GM19193 (cell line): ENCODE data around the gene RWDD4.

Experiments
- POLR2A ChIP-seq: IDR thresholded peaks from 4 replicates; pipeline ENCODE4 v1.6.1; 2011; ENCODE audit not compliant: insufficient read depth, insufficient read length; ENCODE audit errors: extremely low read depth

The RWDD4 gene

DNA sequence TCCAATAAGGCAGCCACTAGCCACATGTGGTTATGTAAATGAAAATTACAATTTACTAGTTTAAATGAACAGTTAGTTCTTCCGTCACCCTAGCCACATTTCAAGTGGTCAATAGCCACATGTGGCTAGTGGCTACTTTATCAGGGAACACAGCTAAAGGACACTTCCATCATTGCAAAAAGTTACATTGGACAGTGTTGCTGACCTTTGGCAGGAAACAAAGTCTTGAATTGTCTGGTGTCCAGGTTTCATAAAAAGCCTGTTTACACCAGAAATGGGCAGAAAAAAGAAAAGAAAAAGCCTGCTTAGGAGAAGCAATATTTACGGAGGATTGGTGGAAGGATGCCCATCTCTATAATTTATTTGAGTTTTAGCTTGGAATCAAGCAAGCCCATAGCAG is 38.6 kb downstream of the RWDD4 start:
- TF ChIP-seq POLR2A = no peak

- TF ChIP-seq POLR2A = no peak
Measured at GRCh38 chr4:183618681-183619080, 40.3 kb downstream of the RWDD4 start.

- TF ChIP-seq POLR2A = no peak
Measured at GRCh38 chr4:183617075-183617474, 41.9 kb downstream of the RWDD4 start.

DNA sequence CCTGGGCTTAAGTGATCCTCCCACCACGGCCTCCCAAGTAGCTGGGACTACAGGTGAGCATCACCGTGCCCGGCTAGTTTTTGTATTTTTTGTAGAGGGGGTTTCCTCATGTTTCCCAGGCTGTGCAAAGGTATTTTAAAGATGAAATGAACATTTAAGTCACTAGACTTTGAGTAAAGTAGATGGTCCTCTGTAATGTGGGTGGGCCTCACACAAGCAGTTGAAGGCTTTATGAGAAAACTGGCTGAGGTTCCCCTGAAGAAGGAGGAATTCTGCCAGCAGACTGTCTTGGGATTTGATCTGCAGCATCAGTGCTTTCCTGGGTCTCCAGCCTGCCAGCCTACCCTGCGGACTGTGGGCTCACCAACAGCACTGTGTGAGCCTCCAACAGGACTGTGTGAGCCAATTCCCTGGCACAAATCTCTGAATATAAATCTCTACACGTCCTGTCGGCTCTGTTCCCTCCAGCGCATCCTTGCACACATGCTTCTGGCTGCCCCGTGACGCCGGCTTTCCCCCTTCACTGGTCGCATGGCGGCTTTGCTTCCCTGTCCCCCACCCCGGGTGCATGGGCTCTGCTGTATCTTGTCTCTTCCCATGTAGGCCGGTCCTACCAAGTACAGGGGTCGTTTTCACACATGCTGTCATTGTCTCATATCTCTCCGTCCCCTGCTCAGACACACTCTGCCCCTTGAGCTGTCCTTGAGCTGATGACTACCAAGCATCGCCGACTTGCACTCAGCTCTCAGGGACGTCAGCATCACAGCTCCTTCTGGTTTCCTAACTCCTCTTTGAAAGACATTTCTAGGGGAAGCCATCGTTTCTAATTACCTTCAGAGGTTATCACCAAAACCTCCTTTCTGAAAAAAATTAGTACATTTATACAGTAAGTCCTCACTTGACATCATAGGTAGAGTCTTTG is 46.4 kb downstream of the RWDD4 start:
- no peak for TF ChIP-seq POLR2A

- TF ChIP-seq POLR2A = no peak
Measured at GRCh38 chr4:183611210-183611830, 47.7 kb downstream of the RWDD4 start.

- TF ChIP-seq POLR2A = no peak
Measured at GRCh38 chr4:183610613-183611012, 48.4 kb downstream of the RWDD4 start.

- no peak for TF ChIP-seq POLR2A
Measured at GRCh38 chr4:183610033-183610432, 49.0 kb downstream of the RWDD4 start.

- TF ChIP-seq POLR2A = no peak
Measured at GRCh38 chr4:183609151-183609550, 49.8 kb downstream of the RWDD4 start.

- no peak for TF ChIP-seq POLR2A
Measured at GRCh38 chr4:183607894-183608293, 51.1 kb downstream of the RWDD4 start.

GRCh38 chr4:183602557-183603027 is 56.4 kb downstream of the RWDD4 start:
- no peak for TF ChIP-seq POLR2A

- TF ChIP-seq POLR2A = no peak
Measured at GRCh38 chr4:183601381-183601780, 57.6 kb downstream of the RWDD4 start.

GRCh38 chr4:183600189-183600685 is 58.7 kb downstream of the RWDD4 start:
- TF ChIP-seq POLR2A = no peak

DNA sequence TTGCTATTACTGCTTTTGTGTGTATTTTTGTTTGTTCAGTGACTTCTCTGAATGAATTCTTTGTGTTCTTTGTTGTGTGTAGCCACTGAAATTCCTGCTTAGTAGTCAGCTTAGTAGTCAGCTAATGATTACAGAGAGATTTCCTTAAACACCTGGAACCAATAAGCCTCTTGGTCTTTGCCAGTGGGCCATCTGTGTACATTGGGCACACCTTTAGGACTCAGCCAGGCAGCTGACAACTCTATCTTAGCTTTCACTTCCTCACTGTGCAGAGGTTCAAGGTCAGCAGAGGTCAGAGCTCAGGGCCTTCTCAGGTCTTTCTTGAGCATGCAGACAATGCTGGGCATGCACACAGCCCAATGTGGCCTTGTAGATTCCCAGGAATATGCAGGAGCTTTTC is 59.3 kb downstream of the RWDD4 start:
- TF ChIP-seq POLR2A = no peak

- no peak for TF ChIP-seq POLR2A
Measured at GRCh38 chr4:183599284-183599683, 59.7 kb downstream of the RWDD4 start.

GRCh38 chr4:183596067-183596757 is 62.8 kb downstream of the RWDD4 start:
- TF ChIP-seq POLR2A = no peak
